ENCODE data around the gene CFAP58.
A peak's percentile ranks its signal among the peaks of the same experiment; 100 is the strongest.

CFAP58 gene

GRCh38 chr10:104334965-104335650 is 18.5 kb upstream of the CFAP58 start:
- DNase-seq = no peak

DNA sequence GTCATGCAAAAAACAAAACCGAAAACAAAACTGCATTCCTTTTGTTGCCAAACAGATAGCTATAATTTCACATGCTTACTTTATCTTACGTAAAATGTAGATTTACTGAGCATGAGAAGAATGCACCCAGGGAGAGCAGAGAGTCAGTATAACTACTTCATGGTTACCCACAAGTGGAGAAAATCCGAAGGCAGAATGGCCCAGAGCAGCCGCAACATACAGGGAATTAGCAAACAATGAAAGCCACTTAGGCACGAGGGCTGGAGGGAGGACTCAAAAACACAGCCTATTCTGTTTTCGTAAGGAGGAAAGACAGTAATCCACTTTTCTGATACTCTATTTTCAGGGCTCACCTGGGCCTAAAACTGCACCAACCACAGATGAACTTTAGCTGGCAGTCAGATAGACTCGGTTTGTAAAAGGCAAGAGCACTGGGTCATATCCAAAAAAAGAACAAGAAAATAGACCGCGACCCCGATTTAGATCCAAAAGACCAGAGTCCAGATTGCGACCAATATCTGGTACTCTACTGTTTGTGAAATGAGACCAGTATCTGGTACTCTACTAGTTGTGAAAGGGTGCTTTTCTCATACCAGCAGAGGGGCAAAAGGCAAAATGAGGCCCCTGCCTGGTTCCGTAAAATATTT is 16.7 kb upstream of the CFAP58 start:
- no peak for DNase-seq

DNA sequence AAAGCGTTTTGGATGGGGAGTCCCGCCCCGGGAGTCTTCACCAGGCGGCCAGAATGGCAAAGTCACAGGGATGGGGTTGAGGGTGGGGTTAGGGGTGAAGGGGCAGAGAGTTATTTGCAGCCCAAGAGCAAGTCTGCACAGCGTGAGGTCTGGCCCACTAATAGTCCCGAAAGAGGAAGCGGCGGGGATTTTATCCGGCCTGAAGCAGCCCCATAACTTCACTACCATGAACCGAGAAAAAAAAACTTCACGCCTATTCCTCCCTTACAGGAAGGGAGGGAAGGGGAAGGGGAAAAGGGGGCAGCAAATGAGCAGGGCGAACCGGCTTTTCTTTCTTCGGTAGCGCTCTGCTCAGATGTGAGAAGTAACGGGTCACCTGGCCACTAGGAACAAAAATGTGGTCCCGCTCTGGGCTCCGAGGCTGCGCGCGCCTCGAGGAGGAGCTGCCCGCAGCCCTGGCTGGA is 16.1 kb upstream of the CFAP58 start:
- no peak for DNase-seq

DNA sequence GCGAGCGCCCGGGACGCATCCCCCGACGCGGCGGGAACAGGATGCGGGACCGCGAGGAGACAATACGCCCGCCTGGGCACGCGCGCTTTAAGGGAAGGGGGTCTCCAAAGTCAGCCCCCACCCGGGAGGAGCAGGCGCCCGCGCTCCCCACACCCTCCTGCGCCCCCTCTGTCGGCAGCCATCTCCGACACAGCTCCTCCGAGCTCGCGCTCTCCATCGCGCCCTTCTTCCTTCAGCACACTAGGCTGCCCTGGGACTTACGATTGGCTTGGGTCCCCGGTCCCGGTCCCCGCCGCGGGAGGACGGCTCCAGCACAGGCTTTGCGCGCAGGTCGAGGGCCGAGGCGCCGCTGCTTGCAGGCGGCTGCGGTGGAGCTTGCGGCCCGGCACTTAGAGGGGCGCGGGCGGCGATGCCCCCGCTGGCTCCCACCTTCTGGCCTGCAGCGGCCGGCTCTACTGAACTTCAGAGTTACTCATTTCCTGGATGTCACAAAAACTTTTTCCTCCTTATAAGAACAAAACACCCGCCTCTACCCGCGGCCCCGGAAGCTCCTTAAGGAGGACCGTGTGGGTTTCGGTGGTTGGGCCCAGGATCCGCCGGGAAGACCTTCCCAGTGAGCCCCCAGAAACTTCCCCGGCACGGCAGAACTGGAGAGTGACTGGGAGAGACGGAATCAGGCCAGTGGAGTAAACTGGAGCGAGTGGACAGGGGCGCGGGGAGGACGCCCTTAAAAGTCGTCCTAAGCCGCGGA is 15.5 kb upstream of the CFAP58 start, which contains the start of gene ITPRIP:
Gene ITPRIP (minus strand): TSS at position 481 of the 751 bp plus-strand sequence. CDS start 22,414 bp downstream, outside the sequence.
- DNase-seq = peak; percentile 40

GRCh38 chr10:104339469-104340110 is 14.0 kb upstream of the CFAP58 start:
- DNase-seq = no peak

DNA sequence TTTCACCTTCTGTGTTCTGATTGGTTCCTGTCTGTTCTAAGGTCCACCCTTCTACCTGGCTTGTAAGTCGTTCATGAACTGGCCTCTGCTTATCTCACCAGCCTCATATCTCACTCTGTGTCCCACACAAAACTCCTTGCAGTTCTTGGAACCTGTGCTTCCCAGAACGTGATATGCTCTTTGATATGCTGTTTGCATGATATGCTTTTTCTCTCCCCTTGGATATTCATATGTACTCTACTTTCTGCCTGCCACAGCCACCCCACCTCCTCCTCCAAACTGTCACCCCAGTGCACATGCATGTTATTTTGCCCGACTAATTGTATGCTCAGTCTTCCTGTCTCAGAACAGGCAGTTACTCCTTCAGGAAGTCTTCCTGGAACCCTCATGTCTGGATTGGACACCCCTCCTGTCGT is 13.5 kb upstream of the CFAP58 start:
- DNase-seq = no peak

DNA sequence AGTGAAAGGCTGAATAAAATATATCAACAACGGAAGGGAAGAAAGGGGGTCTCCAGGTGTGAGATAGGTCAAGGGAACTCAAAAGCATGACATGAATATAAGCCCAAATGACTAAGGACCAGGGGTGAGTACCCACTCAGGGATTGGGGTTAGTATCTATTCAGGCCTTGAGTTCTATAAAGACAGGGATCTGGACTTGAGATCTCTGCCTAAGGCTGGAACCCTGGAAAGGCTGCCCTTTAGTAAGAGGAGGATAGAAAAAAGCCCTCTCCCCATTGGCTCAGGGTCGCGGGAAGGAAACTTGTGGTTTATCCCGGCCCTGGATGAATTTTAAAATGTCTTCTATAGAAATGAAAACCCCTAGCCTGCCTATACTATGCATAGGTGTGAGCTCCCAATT is 13.0 kb upstream of the CFAP58 start:
- no peak for DNase-seq

- DNase-seq = no peak
These were observed 10.7 kb upstream of the CFAP58 start for GRCh38 chr10:104342941-104343411.

DNA sequence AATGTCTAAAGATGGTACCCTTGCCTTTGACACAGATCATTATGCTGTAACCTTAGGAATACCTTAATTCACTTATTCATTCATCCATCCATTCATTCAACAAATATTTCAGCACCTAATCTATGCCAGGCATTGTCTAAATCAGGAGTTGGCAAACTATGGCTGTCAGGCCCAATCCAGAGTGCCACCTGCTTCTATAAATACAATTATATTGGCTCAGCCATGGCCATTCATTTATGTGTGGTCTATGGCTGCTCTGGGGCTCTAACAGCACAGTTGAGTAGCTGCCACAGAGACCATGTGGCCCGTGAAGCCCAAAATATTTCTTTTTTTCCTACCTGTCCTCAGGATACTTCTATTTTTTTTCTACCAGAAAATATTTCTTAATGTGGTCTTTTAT is 9.4 kb upstream of the CFAP58 start:
- no peak for DNase-seq

DNA sequence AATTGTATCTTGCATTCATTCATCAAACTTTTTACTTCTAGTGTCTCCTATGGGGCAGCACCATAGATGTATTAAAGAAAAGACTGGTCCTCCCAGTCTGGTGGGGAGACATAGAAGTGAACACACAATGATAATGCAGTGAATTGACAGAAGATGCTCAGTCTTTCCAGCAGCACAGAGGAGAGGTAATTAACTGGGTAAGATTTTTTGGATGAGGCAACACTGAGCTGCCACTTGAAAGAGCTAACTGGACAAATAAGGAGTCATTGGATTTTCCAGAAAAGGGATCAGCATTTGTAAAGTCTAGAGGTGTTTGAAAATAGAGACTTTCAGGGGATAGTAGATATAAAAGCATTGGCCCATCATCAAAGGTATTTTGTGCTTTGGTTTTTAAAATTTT is 8.1 kb upstream of the CFAP58 start:
- DNase-seq = no peak

- no peak for DNase-seq
These were observed 7.7 kb upstream of the CFAP58 start for GRCh38 chr10:104345941-104346340.

DNA sequence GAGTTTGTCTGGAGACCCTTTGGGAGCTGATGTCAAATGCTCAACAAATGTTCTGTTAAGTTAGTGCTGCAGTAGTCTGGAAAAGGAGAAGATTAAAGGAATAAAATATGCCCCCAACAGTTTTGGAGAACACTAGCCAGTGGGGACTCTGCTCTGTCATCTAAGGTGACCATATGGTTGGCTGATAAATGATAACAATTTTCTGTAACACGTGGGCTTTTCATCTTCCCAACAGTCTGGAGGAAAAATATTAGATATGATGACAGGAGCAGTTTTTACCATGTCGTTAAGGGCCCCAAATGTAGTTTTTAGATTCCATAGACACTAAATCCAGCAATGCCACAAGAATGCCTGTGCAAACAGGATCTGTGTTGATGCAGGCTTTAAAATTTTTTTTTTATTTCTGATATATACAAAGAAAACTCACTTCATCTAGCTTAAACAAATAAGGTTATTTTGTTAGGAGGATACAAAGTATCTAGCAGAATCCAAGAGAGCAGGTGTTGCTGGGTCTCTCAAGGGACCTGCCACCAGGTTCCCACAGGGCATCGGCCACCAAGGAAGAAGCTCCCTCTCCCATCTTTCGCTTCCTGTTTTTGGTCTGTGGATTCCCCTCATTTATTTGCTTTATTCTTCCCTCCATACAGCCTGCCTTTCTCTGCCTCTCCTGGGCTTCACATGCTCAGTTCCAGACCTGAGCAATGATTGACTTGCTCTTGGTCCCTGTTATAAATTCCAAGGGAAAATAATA is 6.2 kb upstream of the CFAP58 start:
- no peak for DNase-seq

- no peak for DNase-seq
These were observed 5.0 kb upstream of the CFAP58 start for GRCh38 chr10:104348601-104349000.

GRCh38 chr10:104349623-104350126 is 4.0 kb upstream of the CFAP58 start:
- DNase-seq = no peak

GRCh38 chr10:104350127-104350635 is 3.5 kb upstream of the CFAP58 start:
- DNase-seq = peak; percentile 66

DNA sequence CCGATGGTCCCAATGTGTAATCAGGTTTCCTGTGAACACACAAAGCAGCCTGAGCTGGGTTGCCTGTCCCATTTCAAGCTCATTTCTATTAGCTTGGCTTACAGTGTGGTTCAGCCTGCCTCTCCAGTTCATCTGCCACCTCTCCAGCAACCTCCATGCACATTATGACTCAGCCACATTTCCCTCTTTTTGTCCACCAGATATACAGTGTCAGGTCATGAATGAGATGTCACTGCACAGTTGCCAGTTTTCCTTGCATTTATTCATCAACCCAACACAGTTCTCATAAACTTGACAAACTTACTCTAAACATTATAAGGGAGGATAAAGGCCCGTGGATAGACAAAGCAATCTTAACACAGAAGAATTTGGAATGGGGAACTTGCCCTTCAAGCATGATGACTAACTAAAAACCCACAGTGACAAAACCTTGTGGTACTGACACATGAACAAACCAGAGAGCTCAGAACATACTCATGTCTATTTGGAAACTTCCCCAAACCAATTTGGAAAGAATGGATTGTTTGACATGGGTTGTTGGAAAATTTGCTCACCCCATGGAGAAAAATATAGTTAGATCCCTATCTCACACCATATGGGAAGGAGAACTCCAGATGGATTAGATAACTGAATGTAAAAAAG is 2.5 kb upstream of the CFAP58 start:
- no peak for DNase-seq

GRCh38 chr10:104351919-104352318 is 1.7 kb upstream of the CFAP58 start:
- no peak for DNase-seq

GRCh38 chr10:104359811-104360210 is 6.2 kb downstream of the CFAP58 start:
- no peak for DNase-seq

DNA sequence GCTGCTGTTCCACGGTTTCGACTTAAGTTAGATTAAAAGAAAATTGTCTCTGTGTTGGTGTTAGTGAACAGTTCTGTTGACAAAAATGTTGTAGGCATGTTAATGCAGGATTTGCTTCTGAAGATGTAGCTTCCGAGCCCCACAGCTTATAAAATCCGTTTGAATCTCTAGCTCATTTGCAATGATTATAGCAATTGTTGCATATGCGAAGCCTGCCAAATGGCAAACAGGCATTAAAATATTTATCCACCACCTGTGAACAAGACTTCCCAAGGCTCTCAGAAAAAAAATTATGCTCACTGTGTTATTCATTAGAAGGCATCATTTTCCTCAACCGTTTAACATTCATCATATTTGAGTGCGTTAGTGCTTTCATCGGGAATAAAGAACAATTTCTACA is 14.3 kb downstream of the CFAP58 start:
- no peak for DNase-seq

- no peak for DNase-seq
These were observed 14.7 kb downstream of the CFAP58 start for GRCh38 chr10:104368381-104368780.

DNA sequence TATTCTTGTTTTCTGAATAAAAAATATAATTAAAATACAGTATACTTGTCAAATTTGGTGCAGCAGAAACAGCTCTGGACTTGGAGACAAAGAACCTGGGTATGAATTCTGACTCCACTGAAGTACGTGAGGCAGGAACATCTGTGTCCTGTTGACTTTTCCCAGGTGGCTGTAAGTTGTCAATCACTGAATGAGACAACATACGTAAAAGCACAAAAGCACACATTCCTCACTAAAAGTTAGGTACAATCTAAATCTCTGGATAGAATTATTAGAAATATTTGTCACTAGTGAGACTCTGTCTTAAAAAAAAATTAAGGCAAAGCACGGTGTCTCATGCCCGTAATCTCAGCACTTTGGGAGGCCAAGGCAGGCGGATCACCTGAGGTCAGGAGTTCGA is 18.1 kb downstream of the CFAP58 start:
- no peak for DNase-seq

Data from NCI-H1694 treated with DMSO at 0.1 percent for 48 hours (cell line).